Adrenal gland (tissue), 5 donors: ENCODE data around the gene ELF1.

Source experiments
- POLR2A ChIP-seq, 2 donors: fragments of 450-650 bp; IDR thresholded peaks; one replicate each; pipeline ENCODE4 v1.6.1; 2017; ENCODE audit warnings: antibody characterized with exemption in 2 of 2, mild to moderate bottlenecking in 2 of 2, moderate library complexity in 1 of 2
- TF ChIP-seq, protein P1 (sequence below), 6 experiments: fragments of 450-650 bp in 4 of 6; fragments of 200-600 bp in 2 of 6; sonication (generic) in 1 of 6; IDR thresholded peaks; 1 replicate in 5 of 6; 2 replicates in 1 of 6; pipeline versions ENCODE4 v1.5.1 to v1.8.0; 2016 to 2021; ENCODE audit warnings: antibody characterized with exemption in 6 of 6, mild to moderate bottlenecking in 2 of 6, moderate library complexity in 1 of 6
- donor health status: DM: no; HTN: no; CAD: no.

DNA sequence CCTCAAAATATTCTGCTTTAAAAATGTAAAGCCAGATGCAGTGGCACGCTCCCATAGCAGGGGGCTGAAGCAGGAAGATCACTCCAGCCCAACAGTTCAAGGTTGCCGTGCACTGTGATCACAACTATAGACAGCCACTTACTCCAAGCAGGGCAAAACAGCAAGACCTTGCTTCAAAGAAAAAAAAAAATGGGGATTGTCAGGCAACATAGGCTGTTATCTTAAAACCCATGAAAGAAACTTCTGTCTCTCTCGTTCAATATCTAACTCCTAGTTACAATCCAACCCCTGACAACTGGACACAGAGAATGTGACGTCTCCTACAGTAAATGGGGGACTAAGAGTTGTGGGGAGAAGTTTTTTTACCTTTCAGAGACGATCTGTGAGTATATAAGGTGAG lies 17.4 kb downstream of the ELF1 start:
- TF ChIP-seq, protein P1, sequence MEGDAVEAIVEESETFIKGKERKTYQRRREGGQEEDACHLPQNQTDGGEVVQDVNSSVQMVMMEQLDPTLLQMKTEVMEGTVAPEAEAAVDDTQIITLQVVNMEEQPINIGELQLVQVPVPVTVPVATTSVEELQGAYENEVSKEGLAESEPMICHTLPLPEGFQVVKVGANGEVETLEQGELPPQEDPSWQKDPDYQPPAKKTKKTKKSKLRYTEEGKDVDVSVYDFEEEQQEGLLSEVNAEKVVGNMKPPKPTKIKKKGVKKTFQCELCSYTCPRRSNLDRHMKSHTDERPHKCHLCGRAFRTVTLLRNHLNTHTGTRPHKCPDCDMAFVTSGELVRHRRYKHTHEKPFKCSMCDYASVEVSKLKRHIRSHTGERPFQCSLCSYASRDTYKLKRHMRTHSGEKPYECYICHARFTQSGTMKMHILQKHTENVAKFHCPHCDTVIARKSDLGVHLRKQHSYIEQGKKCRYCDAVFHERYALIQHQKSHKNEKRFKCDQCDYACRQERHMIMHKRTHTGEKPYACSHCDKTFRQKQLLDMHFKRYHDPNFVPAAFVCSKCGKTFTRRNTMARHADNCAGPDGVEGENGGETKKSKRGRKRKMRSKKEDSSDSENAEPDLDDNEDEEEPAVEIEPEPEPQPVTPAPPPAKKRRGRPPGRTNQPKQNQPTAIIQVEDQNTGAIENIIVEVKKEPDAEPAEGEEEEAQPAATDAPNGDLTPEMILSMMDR (IDR thresholded peaks at IDR 0.05) = no peak
- no peak for TF ChIP-seq POLR2A (IDR thresholded peaks at IDR 0.05)
